NCI-H1417 treated with DMSO at 0.1 percent for 48 hours (cell line): Measurements from ENCODE around the gene MORN4.

ENCODE experiments used
- DNase-seq: peaks from one replicate; lab custom pipeline; 2025; lab: John Stamatoyannopoulos, UW

The MORN4 gene

DNA sequence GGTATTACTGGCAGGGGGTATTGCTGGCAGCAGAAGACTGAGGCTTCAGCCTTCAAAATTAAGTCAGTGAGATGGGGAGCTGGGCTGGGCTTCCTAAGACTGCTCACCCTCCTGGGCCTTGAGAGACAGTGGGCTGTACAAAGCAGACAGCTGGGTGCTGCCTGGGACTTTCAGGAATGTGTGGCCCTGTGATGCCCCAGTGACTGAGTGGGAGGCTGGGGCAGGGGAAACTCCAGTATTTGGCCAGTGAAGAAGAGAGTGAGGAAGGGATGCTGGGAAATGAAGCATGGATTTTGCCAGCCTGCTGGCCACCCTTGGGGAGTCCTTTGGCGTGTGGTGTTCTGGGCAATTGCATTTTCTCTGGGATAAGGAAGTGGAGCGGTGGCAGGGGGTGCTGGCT is 60.3 kb downstream of the MORN4 start:
- DNase-seq: no peak

DNA sequence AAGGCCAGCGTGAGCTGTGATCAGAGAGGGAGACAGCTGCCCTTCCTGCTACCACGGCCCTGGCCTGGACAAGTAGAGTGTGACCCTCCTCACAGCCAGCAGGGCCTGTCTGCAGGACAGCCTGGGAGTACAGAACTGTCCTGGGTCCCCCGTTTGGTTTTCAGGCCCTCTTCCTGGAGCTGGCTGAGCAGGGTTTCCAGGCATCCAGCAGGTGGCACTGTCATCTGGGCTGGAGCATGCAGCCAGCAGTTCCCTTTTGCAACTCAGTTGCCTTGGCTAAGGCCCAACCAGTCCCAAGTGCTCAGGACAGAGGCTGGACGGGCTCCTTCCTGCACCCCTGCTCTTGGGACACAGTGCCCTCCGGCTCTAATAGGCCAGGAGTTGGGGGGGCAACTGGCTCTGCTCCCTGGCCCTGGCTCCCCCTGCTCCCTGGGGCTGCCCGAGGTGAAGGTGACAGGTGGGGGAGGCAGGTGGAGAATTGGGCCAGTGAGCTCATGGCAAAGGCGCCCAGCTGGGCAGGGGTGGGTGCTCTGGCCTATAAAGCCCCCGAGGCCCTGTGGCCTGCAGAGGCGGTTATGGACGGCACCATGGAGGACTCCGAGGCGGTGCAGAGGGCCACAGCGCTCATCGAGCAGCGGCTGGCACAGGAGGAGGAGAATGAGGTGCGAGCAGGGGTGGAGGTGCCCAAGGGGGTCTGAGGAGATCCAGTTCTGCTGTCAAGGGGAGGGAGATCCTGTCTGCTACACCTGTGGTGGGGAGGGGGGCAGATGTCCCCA is 60.9 kb downstream of the MORN4 start, which contains the start of gene ANKRD2:
TSS of gene ANKRD2 (plus strand) at position 566 of the 776 bp plus-strand sequence. CDS start at position 576, 10 bp downstream.
- DNase-seq: no peak

DNA sequence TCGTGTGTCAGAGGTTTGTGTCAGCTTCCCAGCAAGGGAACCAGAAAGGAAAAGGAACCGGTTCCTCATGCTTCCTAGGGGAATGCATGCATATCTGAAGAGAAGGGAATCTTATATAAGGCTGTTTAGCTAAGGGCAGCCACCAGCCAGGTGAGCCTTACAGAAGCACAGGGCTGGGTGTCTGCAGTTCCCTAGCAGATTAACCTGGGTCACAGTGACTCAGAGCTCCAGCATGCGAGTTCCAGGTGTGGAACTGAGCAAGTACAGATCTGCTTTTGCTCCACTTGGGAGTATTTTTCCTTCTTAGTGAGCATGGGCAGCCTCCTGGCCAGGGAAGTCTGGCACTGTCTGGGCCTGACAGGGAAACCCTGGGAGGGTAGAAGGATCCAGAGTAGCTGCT is 61.7 kb downstream of the MORN4 start:
- DNase-seq: no peak

DNA sequence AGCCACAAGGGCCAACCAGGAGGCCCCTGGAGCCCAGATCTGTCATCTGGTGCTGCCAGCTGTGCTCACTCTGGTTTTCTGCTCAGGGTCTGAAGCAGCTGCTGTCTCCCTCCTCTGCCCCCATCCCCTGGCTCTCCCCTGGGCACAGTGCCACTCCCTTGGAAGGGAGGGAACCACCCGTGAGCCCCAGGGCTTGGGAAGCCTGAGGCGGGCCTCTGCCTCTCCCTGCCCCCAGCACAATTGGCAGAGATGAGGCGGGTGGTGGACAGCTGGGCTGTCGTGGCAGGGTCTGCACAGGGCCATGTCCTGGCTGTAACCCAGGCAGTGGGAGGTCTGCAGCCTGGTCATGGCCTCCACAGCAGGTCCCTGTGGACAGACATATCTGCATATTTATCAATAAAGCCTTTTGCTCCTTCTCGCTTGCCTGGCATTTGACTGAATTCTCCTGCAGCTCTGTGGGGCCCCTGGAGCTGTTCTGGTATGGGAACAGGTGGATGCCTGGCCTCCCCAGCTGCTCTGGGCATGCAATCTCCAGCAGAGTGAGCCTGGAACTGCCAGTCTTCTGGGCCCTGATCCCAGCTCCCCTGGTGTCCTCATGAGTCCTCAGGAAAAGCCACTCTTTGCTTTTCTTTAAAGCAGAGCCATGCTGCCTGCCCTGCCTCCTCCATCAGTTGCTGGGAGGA is 62.4 kb downstream of the MORN4 start:
- DNase-seq: no peak

DNA sequence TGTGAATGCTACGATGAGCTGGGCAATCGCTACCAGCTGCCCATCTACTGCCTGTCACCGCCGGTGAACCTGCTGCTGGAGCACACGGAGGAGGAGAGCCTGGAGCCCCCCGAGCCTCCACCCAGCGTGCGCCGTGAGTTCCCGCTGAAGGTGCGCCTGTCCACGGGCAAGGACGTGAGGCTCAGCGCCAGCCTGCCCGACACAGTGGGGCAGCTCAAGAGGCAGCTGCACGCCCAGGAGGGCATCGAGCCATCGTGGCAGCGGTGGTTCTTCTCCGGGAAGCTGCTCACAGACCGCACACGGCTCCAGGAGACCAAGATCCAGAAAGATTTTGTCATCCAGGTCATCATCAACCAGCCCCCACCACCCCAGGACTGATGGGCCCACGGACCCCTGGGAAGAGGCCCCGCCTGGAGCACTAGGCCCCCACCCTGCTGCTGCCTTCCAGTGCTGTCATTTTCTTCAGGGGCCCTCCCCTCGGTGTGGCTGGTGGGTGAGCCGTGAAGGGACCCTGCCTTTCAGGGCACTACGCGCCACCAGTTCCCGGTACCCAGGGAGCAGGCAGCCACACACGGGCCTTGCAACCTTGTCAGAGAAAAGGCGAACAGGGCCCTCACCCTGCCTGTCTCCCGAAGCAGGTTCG is 63.0 kb downstream of the MORN4 start:
- no peak for DNase-seq

DNA sequence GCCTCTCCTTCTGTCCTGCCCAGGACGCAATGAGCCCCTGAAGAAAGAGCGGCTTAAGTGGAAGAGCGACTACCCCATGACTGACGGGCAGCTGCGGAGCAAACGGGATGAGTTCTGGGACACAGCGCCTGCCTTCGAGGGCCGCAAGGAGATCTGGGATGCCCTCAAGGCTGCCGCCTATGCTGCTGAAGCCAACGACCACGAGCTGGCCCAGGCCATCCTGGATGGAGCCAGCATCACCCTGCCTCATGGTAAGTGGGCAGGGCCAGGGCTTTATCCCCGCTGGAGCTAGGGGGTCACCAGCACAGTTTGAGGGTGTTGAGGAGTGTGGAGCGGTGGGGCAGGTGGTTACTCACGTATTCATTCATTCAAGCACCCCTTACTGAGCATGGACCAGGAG is 65.4 kb downstream of the MORN4 start:
- no peak for DNase-seq

DNA sequence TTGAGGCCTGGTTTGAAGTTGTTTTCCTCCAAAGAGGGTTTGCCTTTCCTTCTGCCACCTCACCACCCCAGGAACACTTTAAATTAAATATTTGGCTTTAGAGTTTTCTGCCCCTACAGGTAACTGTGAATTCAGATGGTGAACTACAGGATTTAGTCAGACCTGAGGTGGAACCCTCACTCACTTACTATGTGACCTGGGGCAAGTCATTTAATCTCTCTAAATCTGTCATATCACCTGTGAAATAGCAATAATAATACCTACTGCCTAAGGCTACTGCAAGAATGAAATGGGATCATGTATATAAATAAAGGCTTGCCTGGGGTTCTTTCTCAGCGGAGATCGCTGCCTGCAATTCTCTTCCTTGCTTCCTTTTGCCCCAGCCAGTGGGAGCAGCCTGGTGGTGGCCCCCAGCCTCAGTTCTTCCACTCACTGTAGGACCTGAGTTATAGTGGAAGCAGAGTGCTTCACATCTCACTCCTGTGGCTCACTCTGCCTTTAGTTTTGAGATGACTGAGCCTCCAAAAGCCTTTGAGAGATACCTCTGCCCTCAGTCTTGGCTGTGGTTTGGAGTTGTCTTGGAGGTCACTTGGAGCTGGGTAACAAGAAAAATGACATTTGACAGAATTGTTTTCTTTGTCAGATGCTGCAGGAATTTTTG is 66.8 kb downstream of the MORN4 start:
- DNase-seq: no peak

DNA sequence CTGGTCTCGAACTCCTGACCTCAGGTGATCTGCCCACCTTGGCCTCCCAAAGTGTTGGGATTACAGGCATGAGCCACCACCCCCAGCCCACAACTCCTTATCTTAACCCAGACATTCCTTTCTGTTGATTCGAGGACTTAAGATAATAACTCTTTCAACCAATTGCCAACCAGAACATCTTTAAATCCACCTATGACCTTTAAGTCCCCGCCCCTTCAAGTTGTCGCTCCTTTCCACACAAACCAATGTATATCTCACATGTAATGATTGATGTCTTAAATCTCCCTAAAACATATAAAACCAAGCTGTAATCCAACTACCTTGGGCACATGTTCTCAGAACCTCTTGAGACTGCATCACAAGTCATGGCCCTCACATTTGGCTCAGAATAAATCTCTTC is 68.5 kb downstream of the MORN4 start:
- no peak for DNase-seq
